Nephron progenitor cell (in vitro differentiated cells): Measurements from ENCODE around the gene SLC47A1.

ENCODE experiments used
- DNase-seq: peaks from one replicate; pipeline ENCODE4 v3.0.0; 2021
- H3K27ac Mint-ChIP-seq: 2 replicates; pipeline ENCODE4 v1.8.0; 2021; ENCODE audit warnings: mild to moderate bottlenecking, moderate library complexity, mixed read lengths
- H3K27me3 Mint-ChIP-seq: 2 replicates; pipeline ENCODE4 v1.8.0; 2021; ENCODE audit warnings: mild to moderate bottlenecking, low read depth, mixed read lengths; ENCODE audit not compliant: poor library complexity
- H3K36me3 Mint-ChIP-seq: 2 replicates; pipeline ENCODE4 v1.8.0; 2021; ENCODE audit warnings: low read depth, mixed read lengths
- H3K4me1 Mint-ChIP-seq: 2 replicates; pipeline ENCODE4 v1.8.0; 2021; ENCODE audit warnings: mixed read lengths
- H3K4me3 Mint-ChIP-seq: 2 replicates; pipeline ENCODE4 v1.8.0; 2021; ENCODE audit warnings: mild to moderate bottlenecking, moderate library complexity, mixed read lengths
- H3K9me3 Mint-ChIP-seq: 2 replicates; pipeline ENCODE4 v1.8.0; 2021; ENCODE audit warnings: mild to moderate bottlenecking, moderate library complexity, mixed read lengths
- CTCF ChIP-seq: fragments of 200-600 bp; sonication (generic); IDR thresholded peaks from 2 replicates; pipeline ENCODE4 v1.5.0; 2021; ENCODE audit warnings: antibody characterized with exemption

The SLC47A1 gene

GRCh38 chr17:19596869-19597268 is 63.2 kb downstream of the SLC47A1 start:
- Mint-ChIP-seq H3K27me3 (peaks cover 14% of the 10 kb centered on the region), H3K36me3 (no peaks in the 10 kb centered on the region), H3K9me3 (no peaks in the 10 kb centered on the region), H3K27ac (no peak overlapping the region), H3K4me3 (no peak overlapping the region), H3K4me1 (no peaks in the 10 kb centered on the region)
- no peak for TF ChIP-seq CTCF
- no peak for DNase-seq

GRCh38 chr17:19610311-19610710 is 76.7 kb downstream of the SLC47A1 start:
- Mint-ChIP-seq H3K36me3 (no peaks in the 10 kb centered on the region), H3K9me3 (no peaks in the 10 kb centered on the region), H3K4me3 (no peak overlapping the region), H3K4me1 (no peaks in the 10 kb centered on the region), H3K27ac (no peak overlapping the region), H3K27me3 (peaks cover 8% of the 10 kb centered on the region)
- TF ChIP-seq CTCF: no peak
- no peak for DNase-seq

- H3K27ac Mint-ChIP-seq: no peak overlapping the region
- no peak for TF ChIP-seq CTCF
These were observed 77.2 kb downstream of the SLC47A1 start for GRCh38 chr17:19610879-19611278.

GRCh38 chr17:19613979-19614378 is 80.3 kb downstream of the SLC47A1 start:
- no peak for DNase-seq
- Mint-ChIP-seq H3K4me1 (no peaks in the 10 kb centered on the region), H3K27ac (no peak overlapping the region), H3K36me3 (peaks cover 9% of the 10 kb centered on the region), H3K27me3 (peaks cover 6% of the 10 kb centered on the region), H3K4me3 (no peak overlapping the region), H3K9me3 (peaks cover 24% of the 10 kb centered on the region)
- no peak for TF ChIP-seq CTCF

More at GRCh38 chr17:19610879-19611278, 77.2 kb downstream of the SLC47A1 start:
- no peaks in the 10 kb centered on the region for H3K9me3 Mint-ChIP-seq
- peaks cover 6% of the 10 kb centered on the region for H3K27me3 Mint-ChIP-seq
- DNase-seq: no peak
- no peaks in the 10 kb centered on the region for H3K4me1 Mint-ChIP-seq
- no peak overlapping the region for H3K4me3 Mint-ChIP-seq
- H3K36me3 Mint-ChIP-seq: no peaks in the 10 kb centered on the region

- no peak for DNase-seq
- Mint-ChIP-seq H3K36me3 (peaks cover 18% of the 10 kb centered on the region), H3K4me1 (no peaks in the 10 kb centered on the region)
These were observed 81.2 kb downstream of the SLC47A1 start for GRCh38 chr17:19614900-19615299.

More at GRCh38 chr17:19614900-19615299, 81.2 kb downstream of the SLC47A1 start:
- H3K27ac Mint-ChIP-seq: no peak overlapping the region
- H3K9me3 Mint-ChIP-seq: peaks cover 33% of the 10 kb centered on the region
- no peak for TF ChIP-seq CTCF
- no peak overlapping the region for H3K4me3 Mint-ChIP-seq
- H3K27me3 Mint-ChIP-seq: peaks cover 6% of the 10 kb centered on the region
